Measurements from ENCODE around the gene MAGED4.
"Not testable (repeated sequence)": the region's sequence is repeated elsewhere in the genome, so short reads cannot be mapped to it uniquely, and the experiment has no call there.

The MAGED4 gene

GRCh38 chrX:52184440-52185077 is at the start of gene MAGED4:
Gene MAGED4 (plus strand): TSS chrX:52184888. CDS start chrX:52185923, 1,035 bp downstream.
- not testable (repeated sequence) for DNase-seq

- DNase-seq: no peak
Measured at GRCh38 chrX:52138830-52139544, 45.7 kb upstream of the MAGED4 start.

- no peak for DNase-seq
Measured at GRCh38 chrX:52139545-52139895, 45.2 kb upstream of the MAGED4 start.

- no peak for DNase-seq
Measured at GRCh38 chrX:52140020-52140419, 44.7 kb upstream of the MAGED4 start.

- not testable (repeated sequence) for DNase-seq
Measured at GRCh38 chrX:52150667-52151066, 34.0 kb upstream of the MAGED4 start.

GRCh38 chrX:52160140-52160539 is 24.5 kb upstream of the MAGED4 start:
- DNase-seq: not testable (repeated sequence)

- no peak for DNase-seq
Measured at GRCh38 chrX:52166840-52167239, 17.8 kb upstream of the MAGED4 start.

GRCh38 chrX:52171055-52171454 is 13.6 kb upstream of the MAGED4 start:
- DNase-seq: not testable (repeated sequence)

- not testable (repeated sequence) for DNase-seq
Measured at GRCh38 chrX:52185078-52185453, 378 bp downstream of the MAGED4 start.

- not testable (repeated sequence) for DNase-seq
Measured at GRCh38 chrX:52211405-52211804, 26.7 kb downstream of the MAGED4 start.

GRCh38 chrX:52213276-52213675 is 28.6 kb downstream of the MAGED4 start:
- no peak for DNase-seq

GRCh38 chrX:52216541-52216940 is 31.9 kb downstream of the MAGED4 start:
- no peak for DNase-seq

GRCh38 chrX:52217494-52218160 is 32.9 kb downstream of the MAGED4 start:
- no peak for DNase-seq

GRCh38 chrX:52220936-52221335 is 36.2 kb downstream of the MAGED4 start:
- DNase-seq: no peak

All from CD4-positive, alpha-beta T cell treated with Interleukin-21 for 1 hour (primary cell).